ENCODE results near the gene SLC13A2. TPM values are rescaled to one million over a fixed set of nuclear protein-coding genes. Genes with fewer than 3 reads are reported as not detected.
"Not testable (repeated sequence)": the region's sequence is repeated elsewhere in the genome, so short reads cannot be mapped to it uniquely, and the experiment has no call there.

SLC13A2 gene
- polyA plus RNA-seq, 12 donors, result 0.12 to 18.2 TPM; not detected in 10

DNA sequence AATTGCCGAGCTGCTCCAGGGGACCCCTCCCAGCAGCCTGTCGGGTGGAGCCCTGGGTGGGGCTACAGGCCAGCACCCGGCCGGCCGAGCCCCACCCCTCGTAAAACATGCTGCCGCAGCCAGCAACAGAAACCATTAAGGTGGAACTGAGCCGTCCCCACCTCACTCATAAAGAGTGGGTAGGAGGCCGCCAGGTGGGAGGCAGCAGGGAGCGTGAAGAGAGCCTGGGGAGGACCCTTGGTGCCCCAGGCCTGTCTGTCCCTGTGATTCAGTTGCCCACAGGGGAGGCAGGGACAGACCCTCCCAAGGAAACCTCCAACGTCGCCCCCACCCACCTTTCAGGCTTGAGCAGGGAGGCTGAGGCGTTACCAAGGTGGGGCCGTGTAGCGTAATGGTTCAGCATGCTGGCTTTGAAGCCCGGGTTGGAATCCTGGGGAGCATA lies 41.1 kb downstream of the SLC13A2 start:
- DNase-seq, result no peak

DNA sequence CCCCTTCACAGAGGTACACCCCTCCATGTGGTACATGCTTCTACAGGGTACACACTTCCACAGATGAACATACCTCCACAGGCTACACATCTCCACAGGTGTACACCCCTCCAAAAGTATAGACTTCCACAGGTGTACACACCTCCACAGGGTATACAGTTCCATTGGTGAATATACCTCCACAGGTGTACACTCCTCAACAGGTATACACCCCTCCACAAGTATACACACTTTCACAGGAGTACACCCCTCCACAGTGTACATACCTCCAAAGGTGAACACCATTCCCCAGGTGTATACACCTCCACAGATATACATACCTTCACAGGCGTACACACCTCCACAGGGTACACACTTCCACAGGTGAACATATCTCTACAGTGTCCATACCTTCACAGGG lies 42.1 kb downstream of the SLC13A2 start:
- no peak for DNase-seq

DNA sequence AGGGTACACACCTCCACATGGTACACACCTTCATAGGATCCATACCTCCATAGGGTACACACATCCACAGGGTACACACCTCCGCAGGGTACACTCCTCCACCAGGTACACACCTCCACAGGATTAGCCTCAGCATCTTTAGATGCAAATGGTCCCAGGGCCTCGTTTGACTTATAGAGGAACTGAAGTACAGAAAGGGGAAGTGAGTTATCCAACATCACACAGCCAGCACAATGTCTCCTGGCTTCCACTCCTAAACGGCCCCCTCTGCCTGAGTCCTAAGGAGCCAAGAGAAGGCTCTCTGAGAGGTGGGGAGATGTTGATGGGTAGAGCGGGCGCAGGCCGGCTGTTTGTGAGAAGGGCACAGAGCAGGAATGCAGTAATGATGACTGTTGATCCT lies 44.7 kb downstream of the SLC13A2 start:
- no peak for DNase-seq

DNA sequence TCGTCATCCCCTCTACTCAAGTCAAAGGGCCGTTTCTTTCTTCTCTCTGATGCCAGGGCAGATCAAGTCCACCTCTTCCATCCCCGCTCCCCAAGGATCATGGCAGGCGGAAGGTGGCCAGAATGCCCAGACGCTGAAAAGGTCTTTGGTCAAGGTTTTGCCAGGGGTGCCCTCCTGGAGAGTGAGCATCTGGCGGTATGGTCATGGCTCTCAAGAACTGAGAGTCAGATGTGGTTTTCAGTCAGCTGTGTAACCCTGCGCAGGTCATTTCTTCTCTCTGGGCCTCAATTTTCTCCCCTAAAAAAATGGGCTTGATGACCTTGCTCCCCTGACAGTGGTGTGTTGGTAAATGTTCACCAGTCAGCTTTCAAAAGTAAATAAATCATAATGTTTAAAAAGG lies 45.1 kb downstream of the SLC13A2 start:
- no peak for DNase-seq

DNA sequence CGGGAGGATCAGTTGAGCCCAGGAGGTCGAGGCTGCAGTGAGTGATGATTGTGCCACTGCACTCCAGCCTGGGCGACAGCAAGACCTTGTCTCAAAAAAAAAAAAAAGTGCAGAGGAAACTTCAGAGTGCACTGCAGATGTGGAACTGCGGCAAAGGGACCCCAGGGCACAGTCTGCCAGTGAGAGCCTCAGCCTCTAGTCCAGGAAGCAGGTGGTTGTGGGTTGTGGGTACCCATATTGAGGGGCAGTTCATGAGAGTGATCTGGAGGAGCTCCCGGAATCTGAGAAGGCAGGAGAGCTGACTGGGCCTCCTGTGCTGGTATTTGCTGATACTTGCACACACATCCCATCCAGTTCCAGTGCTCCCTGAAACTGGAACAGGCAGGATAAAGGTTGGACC lies 45.8 kb downstream of the SLC13A2 start:
- DNase-seq, result no peak

DNA sequence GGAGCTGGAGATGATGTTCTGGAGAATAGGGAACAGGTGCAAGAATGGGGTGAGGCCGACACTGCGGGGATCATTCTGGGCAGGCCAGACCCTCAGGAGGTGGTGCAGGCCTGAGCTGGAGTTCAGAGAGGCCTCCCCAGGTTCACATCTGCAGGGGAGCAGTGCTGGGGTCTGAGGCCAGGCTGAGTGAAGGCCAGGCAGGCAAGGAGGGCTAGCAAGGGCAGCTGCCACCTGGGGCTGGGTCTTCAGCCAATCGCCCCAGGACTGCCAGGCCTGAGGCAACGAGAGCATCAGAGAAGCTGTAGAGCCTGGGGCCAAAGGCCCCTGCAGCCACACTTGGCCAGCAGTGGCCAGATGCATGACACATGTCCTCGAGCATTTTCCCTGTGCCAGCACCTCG lies 47.2 kb downstream of the SLC13A2 start:
- DNase-seq, result no peak

DNA sequence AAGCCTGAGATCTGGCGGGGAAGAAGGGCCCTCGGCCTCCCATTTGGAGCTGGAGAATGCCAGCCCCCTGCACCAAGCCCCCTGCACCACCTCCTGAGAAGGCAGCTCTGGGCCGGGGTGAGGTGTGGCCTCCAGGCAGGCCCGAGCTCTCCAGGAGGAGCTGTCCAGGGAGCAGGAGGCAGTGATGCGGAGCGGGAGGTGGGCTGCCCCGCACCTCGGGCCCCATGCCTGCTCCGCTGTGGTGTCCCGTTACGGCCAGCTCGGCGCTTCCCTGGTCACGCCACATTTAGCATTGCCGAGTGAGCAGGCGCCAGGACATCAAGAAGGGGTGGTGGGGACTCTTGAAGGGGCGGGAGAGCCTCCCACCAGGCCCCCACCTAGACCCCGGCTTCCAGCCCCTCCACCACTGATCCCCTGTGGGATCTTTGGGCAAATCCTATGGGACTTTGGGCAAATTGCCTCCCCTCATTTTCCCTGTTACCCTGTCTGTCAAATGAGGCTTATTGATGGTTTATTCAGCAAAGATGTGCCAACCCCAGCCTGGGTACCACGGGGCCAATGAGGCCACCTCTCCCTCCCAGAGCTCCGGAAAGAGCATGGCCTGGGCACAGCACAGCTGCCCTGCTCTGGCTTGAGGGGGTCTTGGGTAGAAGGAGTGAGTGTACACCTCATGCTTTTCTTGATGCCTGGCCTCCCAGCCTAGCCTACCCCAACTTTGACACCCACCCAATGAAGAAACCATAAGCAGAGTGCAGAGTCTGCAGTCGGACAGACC lies 48.1 kb downstream of the SLC13A2 start:
- DNase-seq, result no peak

DNA sequence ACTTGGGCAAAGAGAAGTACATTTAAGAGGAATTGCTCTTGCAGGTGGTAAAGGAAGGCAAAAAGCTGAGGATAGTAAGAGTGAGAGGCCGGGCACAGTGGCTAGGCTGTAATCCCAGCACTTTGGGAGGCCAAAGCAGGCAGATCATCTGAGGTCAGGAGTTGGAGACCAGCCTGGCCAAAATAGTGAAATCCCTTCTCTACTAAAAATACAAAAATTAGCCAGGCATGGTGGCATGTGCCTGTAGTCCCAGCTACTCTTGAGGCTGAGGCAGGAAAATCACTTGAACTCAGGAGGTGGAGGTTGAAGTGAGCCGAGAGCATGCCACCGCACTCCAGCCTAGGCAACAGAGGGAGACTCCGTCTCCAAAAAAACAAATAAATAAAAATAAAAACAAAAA lies 48.8 kb downstream of the SLC13A2 start:
- DNase-seq, result not testable (repeated sequence)

DNA sequence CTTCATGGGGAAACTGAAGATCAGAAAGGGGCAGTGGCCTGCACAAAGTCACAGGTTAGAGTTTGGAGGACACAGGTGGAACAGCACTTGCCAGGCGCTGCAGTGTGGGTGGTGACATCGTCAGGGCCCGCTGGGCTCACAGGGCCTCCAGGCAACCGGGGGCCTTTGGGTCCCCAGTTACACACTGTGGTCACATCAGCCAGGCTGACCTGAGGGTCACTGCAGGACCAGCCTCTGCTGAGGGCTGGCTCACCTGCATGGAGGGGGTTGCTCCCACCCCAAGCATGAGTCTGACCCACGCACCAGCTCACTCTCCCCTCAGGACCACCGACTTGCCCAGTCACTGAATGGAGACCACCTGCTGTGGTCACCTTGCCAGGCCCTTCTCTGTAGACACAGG lies 49.7 kb downstream of the SLC13A2 start:
- no peak for DNase-seq

DNA sequence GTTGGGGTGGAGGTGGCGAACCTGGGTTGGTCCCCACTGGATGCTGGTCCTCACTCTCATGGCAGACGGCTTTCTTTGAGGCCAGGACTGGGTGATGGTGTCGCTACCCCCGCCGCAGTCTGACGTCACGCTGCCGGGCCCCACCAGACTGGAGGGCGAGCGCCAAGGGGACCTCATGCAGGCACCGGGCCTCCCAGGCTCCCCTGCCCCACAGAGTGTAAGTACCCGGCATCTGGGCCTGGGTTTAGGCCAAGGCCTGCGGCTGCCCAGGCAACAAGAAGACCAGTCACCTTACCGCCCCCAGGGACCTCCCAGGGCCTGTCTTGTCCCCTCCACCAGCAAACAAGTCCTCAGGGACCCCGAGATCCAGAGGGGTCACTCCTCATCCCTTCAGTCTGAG lies 50.4 kb downstream of the SLC13A2 start:
- no peak for DNase-seq

DNA sequence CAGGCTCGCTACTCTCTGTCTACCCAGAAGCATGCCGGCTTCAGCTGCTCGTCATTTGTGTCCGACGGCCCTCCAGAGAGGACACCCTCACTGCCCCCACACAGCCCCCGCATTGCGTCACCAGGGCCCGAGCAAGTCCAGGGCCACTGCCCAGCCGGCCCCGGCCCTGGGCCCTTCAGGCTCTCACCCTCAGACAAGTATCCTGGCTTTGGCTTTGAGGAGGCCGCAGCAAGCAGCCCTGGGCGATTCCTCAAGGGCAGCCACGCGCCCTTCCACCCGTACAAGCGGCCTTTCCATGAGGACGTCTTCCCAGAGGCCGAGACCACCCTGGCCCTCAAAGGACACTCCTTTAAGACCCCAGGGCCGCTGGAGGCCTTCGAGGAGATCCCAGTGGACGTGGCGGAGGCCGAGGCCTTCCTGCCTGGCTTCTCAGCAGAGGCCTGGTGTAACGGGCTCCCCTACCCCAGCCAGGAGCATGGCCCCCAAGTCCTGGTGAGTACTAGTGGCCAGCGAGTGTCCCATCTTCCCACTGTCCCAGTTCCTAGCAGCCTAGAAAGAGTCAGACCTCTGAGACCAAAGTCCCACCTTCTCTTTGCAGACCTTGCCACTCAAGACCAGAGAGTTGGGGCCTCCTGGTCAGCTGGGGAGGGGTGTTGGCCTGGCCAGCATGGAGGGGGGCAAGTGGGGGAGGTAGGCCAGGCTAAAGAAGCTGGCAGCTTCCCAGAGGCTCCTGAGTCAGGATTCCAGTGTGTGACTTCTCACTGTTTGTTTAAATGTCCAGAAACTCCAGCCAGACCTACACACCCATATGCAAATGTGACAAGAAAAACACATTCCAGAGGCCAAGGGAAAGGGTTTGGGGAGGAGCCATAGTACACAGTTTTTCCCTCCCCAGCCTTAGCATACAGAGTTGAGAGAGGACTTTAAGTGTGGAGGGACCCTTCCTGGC lies 51.3 kb downstream of the SLC13A2 start:
- DNase-seq, result no peak

DNA sequence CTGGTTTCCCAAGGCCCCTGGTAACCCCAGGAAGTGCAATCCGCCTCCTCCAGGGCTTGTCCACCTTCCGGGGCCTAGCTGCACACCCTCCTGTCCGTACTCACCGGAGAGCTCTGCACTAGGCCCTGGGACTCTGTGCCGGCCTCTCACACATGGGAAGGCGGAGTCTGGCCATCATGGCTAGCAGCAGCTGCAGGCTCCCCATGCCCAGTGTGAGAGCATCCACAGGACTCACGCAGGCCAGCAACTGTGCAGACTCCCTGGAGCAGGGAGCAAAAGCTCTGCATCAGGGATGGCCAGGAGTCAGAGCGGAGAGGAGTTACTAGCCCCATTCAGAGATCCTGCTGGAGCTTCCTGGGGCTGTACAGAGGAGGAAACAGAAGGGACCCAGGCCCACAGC lies 52.9 kb downstream of the SLC13A2 start:
- DNase-seq, result no peak

DNA sequence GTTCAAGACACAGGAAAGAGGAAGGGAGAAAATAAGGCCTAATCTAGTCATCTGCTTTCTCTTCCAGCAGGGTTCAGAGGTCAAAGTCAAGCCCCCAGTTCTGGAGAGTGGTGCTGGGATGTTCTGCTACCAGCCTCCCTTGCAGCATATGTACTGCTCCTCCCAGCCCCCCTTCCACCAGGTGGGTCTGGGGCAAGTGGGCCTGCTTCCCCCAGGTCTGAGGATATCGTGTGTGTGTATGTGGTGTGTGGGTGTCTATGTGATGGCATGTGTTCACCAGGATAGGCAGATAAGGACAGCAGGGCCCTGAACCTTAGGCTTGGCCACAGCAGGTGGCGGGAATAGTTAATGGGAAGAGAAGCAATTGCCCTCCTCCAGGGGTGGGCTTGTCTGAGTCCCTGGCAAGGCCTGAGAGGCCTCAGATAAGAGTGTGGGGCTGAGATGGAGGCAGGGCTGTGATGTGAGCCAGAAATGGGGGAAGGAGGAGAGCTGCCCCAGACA lies 53.8 kb downstream of the SLC13A2 start:
- no peak for DNase-seq

DNA sequence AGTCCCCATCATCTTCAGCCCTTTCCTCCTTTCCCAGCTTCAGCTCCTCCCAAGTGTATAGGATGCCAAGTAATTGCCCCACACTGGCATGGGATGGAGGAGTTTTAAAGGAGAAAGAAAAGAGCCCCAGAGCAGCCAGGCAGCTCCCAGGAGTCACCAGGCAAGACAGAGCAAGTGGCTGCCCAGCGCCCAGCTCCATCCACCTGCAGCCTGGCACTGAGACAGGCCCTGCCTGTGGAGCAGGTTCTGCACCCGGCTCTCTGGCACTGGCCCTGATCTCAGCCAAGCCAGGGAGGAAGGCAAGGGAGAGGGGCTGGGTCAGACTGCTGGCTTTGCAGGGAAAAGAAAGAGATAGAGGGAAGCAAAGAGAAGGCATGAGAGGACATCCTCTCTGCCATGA lies 54.4 kb downstream of the SLC13A2 start:
- DNase-seq, result no peak

DNA sequence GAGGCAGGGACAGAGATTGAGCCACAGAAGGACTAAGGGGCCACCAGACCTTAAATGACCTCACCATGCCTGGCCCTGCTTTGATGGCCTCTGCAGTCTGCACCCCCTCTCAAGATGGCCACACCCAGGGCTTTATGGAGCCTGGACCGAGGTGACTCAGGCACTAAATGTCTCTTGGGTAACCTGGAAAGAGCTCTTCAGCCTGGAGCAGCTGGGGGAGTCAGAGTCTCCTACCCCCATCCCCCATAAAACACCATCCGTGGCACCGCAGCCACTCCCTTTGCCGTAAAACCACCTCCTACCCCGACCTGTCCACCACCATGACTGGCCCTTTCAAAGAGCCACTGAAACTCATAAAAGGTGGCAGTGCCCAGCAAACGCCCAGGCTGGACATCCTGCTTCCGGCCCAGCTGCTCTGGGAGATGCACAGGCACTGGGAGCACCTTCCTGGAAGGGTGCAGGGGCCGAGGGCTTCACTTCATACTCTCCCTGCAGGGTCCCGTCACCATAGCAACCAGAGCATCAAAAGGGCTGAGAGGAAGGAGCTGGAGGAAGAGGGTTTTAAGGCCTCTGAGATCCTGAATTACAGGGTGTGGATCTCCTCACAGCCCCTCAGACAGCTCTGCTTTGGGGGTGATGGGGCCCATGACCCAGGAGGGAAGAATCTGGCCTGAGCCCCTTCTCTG lies 55.0 kb downstream of the SLC13A2 start:
- no peak for DNase-seq

DNA sequence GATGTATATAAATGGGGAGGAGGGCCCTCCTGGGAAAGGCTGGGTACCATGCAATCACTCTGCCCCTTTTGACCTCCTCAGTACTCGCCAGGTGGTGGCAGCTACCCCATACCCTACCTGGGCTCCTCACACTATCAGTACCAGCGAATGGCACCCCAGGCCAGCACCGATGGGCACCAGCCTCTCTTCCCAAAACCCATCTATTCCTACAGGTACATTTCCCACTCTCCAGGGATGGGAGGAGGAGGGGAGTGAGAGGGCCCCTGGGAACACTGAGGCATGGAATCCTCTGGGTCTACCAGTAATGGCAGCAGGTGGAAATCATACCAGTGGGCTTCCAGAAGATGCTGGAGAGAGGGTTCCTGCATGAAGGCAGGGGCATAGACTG lies 55.6 kb downstream of the SLC13A2 start:
- no peak for DNase-seq

DNA sequence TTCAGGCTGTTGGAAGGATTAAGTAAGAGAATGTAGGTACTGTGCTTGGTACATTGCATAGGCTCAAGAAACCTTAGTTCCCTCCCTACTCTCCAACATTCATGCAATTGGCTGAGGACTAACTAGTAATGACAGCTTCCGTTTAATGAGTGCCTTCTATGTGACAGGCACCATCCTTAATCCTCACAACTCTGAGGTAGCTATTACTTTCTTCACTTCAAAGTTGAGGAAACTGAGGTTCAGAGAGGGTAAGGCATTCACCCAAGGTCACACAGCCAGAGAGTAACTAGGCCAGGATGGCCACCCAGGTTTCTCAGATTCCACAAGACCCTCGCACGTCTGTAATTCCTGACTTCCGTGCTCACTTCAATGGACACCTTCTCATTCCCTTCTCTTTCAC lies 56.8 kb downstream of the SLC13A2 start:
- DNase-seq, result no peak

DNA sequence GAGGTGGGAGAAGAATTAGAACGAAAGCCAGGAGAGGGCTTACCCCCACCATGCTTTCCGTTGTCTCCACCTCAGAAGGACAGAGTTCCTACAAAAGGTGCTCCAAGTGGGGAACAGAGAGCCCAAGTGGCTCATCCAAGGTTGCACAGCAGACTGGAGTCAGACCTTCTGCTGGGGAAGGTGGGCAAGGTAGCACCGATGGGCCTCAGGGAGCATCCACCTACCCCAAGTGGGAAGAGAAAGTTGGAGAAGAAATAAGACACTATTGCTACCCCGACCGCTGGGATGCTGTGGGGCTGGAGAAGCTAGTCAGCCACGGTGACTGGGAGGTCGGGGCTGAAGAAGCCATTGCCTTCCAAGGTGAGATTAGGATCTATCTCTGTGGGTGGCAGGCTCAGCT lies 57.5 kb downstream of the SLC13A2 start:
- no peak for DNase-seq

DNA sequence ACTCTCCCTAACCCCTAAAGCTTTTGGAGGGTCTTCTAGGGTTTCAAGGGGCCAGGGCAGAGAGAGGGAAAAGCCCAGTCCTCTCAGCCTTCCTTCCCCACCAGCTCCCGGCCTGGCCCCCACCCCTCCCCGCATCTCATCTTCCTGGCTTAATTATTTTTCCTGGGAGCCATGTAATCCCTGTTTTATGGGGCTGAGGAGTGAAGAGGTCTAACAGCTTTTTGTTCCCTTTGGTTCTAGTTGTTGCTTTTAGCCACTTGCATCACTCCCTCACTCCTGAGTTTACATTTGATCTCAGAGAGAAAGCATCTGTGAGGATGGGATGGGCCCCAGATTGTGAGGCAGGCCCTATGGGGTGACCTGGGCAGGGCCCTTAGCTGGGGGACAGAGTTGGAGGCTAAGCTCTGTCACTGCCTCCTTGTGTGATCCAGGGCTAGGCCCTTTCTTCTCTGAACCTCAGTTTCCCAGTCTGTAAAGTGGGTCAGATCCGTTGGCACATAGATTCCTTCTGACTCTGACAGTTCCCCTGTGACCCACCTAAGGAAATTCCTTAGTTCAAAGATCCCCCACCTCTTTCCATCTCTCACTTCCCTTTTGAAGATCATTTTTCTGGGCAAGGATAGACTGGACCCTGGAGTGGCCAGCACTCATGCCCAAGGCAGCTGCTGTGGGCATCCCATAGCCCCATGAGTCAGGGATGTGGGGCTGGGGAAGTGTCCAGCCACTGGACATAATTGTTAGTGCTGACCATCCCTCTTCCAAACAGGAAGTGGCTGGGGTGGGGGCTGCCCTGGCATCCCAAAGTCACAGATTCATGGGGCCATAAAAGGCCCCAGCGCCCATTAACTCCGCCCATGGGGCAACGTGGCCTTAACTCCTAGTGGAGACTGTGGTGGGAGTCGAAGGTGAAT lies 58.9 kb downstream of the SLC13A2 start:
- no peak for DNase-seq

DNA sequence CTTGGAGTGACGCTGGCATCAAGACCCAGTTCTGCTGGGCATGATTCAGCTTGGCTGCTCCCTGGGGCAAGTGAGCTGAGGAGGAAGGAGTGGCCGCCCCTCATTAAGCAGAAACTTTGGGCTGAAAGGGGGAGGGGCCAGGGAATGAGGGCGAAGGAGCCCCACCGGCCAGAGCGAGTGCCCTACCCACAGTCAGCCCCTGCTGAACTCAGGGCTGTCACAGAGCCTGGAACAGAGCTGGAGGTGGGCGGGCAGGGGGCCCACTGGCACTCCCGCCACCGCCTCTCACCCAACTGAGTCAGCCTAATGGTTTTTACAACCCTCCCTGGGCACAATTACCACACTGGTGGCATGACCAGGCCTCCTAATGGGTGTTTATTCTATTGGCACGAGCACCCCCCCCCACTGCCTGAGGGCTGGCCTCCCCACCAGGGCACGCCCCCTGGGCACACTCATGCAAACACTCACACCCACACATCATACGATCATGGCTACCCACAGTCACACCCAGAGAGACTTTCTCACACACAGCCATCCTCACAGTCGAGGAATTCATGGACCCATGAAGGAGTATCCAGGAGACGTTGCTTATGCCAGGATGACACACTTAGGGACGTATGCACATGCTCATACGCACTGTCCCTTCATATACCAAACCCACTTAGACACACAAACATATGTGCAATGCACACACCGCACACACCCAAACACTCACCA lies 59.8 kb downstream of the SLC13A2 start:
- no peak for DNase-seq
